Smooth muscle cell (in vitro differentiated cells): ENCODE measurements around the gene GLYR1. TPM values are rescaled to one million over a fixed set of nuclear protein-coding genes. Genes with fewer than 3 reads are reported as not detected.

ENCODE experiments used
- DNase-seq: peaks from one replicate; lab custom pipeline; 2025; ENCODE audit not compliant: unreplicated experiment; lab: John Stamatoyannopoulos, UW
- H2AFZ ChIP-seq: fragments of 200-600 bp; sonication (generic); 2 replicates; pipeline ENCODE4 v1.6.0; 2016; ENCODE audit warnings: antibody characterized with exemption, low read depth, mild to moderate bottlenecking
- H3F3A ChIP-seq: fragments of 200-600 bp; sonication (generic); 2 replicates; pipeline ENCODE4 v1.6.0; 2017; ENCODE audit warnings: antibody characterized with exemption, low read depth
- H3K27ac ChIP-seq: fragments of 200-600 bp; sonication (generic); 2 replicates; pipeline ENCODE4 v1.5.1; 2016; ENCODE audit warnings: low read depth, mild to moderate bottlenecking
- H3K27me3 ChIP-seq: fragments of 200-600 bp; sonication (generic); 2 replicates; pipeline ENCODE4 v1.6.1; 2016; ENCODE audit warnings: low read depth, mild to moderate bottlenecking
- H3K36me3 ChIP-seq: fragments of 200-600 bp; sonication (generic); 2 replicates; pipeline ENCODE4 v1.5.1; 2016; ENCODE audit warnings: low read depth
- H3K4me1 ChIP-seq: fragments of 200-600 bp; sonication (generic); 2 replicates; pipeline ENCODE4 v1.5.1; 2016; ENCODE audit warnings: low read depth
- H3K4me2 ChIP-seq: fragments of 200-600 bp; sonication (generic); 2 replicates; pipeline ENCODE4 v1.6.0; 2016; ENCODE audit warnings: mild to moderate bottlenecking
- H3K4me3 ChIP-seq: fragments of 200-600 bp; sonication (generic); 2 replicates; pipeline ENCODE4 v1.5.1; 2016; ENCODE audit warnings: mild to moderate bottlenecking
- H3K79me2 ChIP-seq: fragments of 200-600 bp; sonication (generic); 2 replicates; pipeline ENCODE4 v1.6.0; 2016; ENCODE audit warnings: low read depth, mild to moderate bottlenecking
- H3K9ac ChIP-seq: fragments of 200-600 bp; sonication (generic); 2 replicates; pipeline ENCODE4 v1.6.0; 2016; ENCODE audit warnings: low read depth
- H3K9me3 ChIP-seq: fragments of 200-600 bp; sonication (generic); replicated peaks from 2 replicates; pipeline ENCODE4 v1.5.1; 2016; ENCODE audit warnings: low read depth
- H4K20me1 ChIP-seq: fragments of 200-600 bp; sonication (generic); 2 replicates; pipeline ENCODE4 v1.6.0; 2016; ENCODE audit warnings: low read depth
- WGBS: methylation state at CpG from one replicate; pipeline ENCODE4 v1.1.7; 2016; ENCODE audit warnings: low lambda C conversion rate; 5-methylcytosine and 5-hydroxymethylcytosine counted together
- polyA plus RNA-seq: library from polyadenylated mRNA; unstranded; fragments of >200 nt; fragmentation: Nextera tagmentation; extraction: Ambion mirVana; gene quantifications from 2 replicates; pipeline ENCODE4 v1.2.1, GENCODE V29; 2016
- total RNA-seq: library from RNA; depleted of rRNA; stranded (reverse); fragments of >200 nt; gene quantifications from 2 replicates; pipeline ENCODE4 v1.2.3, GENCODE V29; 2014
- TF ChIP-seq, protein P1 (sequence below): fragments of 200-600 bp; sonication (generic); IDR thresholded peaks from 2 replicates; pipeline ENCODE4 v1.5.1; 2017; ENCODE audit warnings: borderline replicate concordance, mild to moderate bottlenecking, antibody characterized with exemption; ENCODE audit not compliant: insufficient read depth, poor library complexity, severe bottlenecking

Gene GLYR1
- total and polyA plus RNA-seq, 2 experiments from 2014 or later, result 26.4 to 28.9 TPM

DNA sequence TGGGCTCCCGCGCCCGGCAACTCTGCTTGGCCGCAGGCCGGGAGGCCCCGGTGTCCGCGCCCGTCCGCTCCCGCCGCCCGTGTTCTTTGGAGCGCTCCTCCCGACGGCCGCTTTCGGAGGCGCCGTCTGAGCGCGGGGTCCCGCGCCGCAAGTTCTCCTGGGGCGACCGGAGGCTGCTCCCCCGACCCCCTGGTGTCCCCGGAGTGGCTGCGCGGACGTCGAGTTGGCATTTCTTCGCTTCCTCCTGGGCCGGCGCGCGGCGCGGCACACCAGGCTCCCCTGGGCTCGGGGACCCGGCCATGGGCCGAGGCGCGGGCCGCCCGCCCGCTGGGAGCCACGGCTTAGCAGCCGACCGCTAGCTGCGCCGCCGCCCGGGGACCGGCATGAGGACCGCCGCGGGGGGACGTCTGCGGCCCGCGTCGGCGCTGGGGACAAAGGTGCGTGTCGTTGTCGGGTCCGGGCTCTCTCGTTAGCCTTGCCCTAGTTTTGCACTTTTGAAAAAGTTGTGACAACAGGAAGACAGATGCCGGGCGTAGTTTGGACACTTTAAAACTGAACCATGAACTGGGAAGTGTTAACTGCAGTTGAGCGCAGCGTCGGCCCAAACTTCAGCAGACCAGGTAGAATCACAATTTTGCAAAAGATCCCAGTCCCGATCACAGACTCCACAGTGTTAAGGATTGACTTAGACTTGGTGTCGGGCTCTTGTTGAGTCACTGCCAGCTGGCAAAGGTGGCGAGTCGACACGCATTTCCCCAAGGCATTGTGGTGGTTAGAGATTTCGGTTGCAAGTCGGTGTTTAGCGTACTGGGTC lies 893 bp upstream of the GLYR1 start:
- H3F3A ChIP-seq, result peaks cover 5% of the 10 kb centered on the region
- H3K4me3 ChIP-seq, result peak overlapping the region; percentile 82
- H4K20me1 ChIP-seq, result peaks cover 70% of the 10 kb centered on the region
- TF ChIP-seq, protein P1, sequence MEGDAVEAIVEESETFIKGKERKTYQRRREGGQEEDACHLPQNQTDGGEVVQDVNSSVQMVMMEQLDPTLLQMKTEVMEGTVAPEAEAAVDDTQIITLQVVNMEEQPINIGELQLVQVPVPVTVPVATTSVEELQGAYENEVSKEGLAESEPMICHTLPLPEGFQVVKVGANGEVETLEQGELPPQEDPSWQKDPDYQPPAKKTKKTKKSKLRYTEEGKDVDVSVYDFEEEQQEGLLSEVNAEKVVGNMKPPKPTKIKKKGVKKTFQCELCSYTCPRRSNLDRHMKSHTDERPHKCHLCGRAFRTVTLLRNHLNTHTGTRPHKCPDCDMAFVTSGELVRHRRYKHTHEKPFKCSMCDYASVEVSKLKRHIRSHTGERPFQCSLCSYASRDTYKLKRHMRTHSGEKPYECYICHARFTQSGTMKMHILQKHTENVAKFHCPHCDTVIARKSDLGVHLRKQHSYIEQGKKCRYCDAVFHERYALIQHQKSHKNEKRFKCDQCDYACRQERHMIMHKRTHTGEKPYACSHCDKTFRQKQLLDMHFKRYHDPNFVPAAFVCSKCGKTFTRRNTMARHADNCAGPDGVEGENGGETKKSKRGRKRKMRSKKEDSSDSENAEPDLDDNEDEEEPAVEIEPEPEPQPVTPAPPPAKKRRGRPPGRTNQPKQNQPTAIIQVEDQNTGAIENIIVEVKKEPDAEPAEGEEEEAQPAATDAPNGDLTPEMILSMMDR, result no peak
- DNase-seq, result no peak
- no peaks in the 10 kb centered on the region for H3K9me3 ChIP-seq
- under 1% methylated on average over 83 of the region's 83 CpGs for WGBS
- H2AFZ ChIP-seq, result peak overlapping the region; percentile 91
- H3K4me1 ChIP-seq, result peaks cover 32% of the 10 kb centered on the region
- H3K9ac ChIP-seq, result peak overlapping the region; percentile 94
- H3K36me3 ChIP-seq, result peaks cover 6% of the 10 kb centered on the region
- peak overlapping the region; percentile 91 for H3K4me2 ChIP-seq
- H3K27ac ChIP-seq, result peak overlapping the region; percentile 92
- H3K27me3 ChIP-seq, result no peaks in the 10 kb centered on the region
- peaks cover 83% of the 10 kb centered on the region for H3K79me2 ChIP-seq

GRCh38 chr16:4846503-4846900 lies 586 bp downstream of the GLYR1 start:
- Histone ChIP-seq H3K27ac (peak overlapping the region; percentile 92), H3K4me1 (peaks cover 28% of the 10 kb centered on the region), H3K9ac (peak overlapping the region; percentile 94), H3K36me3 (peaks cover 12% of the 10 kb centered on the region), H3K4me2 (peak overlapping the region; percentile 94), H3K79me2 (peaks cover 68% of the 10 kb centered on the region), H3F3A (peaks cover 5% of the 10 kb centered on the region), H3K4me3 (peak overlapping the region; percentile 82), H4K20me1 (peaks cover 63% of the 10 kb centered on the region), H2AFZ (no peak overlapping the region), H3K27me3 (no peaks in the 10 kb centered on the region), H3K9me3 (no peaks in the 10 kb centered on the region)
- peak; percentile 54 for DNase-seq
- TF ChIP-seq, protein P1, result no peak
- WGBS, result under 1% methylated on average over 27 of the region's 27 CpGs

DNA sequence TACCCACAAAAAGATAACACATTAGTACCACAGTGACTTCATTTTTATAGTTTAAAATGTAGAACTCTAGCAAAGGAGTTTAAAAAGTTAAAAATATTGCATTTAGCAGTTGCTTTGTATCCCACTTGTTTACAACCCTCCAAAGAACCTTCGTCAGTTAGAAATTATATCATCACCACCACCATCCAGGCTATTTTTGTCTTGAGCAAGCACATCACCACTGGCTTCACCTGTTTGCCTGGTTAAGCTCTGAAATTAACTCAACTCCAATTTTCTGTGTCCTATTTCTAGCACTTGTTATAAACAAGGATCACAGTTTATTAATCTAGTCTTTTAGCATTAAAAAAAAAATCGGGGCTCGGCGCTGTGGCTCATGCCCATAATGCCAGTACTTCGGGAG lies 6.1 kb downstream of the GLYR1 start:
- no peaks in the 10 kb centered on the region for H3K9me3 ChIP-seq
- H3F3A ChIP-seq, result peaks cover 13% of the 10 kb centered on the region
- H3K4me1 ChIP-seq, result peaks cover 6% of the 10 kb centered on the region
- TF ChIP-seq, protein P1, result no peak
- H3K4me2 ChIP-seq, result no peak overlapping the region
- peaks cover 27% of the 10 kb centered on the region for H3K79me2 ChIP-seq
- DNase-seq, result no peak
- H3K9ac ChIP-seq, result no peak overlapping the region
- no peaks in the 10 kb centered on the region for H3K27me3 ChIP-seq
- H2AFZ ChIP-seq, result no peak overlapping the region
- 75% methylated on average over 5 of the region's 5 CpGs for WGBS
- H4K20me1 ChIP-seq, result peaks cover 45% of the 10 kb centered on the region
- no peak overlapping the region for H3K27ac ChIP-seq
- no peak overlapping the region for H3K4me3 ChIP-seq
- H3K36me3 ChIP-seq, result peaks cover 12% of the 10 kb centered on the region

DNA sequence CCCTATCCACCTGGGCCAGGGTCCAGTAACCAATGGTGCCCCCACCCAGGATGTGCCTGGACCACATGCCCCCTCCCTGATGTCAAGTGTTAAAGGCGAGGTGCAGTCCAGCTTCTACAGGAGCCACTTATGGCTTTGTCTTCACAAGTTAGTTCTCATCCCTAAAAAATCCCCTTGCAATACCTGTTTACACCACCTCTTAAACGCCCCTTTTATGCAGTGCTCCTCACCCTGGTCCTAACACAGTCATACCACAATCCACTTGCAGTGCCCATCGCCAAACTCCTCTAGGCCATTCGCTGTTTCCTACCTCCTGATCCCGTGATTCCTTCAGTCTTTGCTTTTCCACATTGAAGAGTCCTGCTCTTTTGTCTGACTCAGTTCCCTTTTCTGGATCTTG lies 7.1 kb downstream of the GLYR1 start:
- H3K4me2 ChIP-seq, result no peak overlapping the region
- peaks cover 15% of the 10 kb centered on the region for H3K36me3 ChIP-seq

More for the DNA sequence above, 7.1 kb downstream of the GLYR1 start:
- Histone ChIP-seq H4K20me1 (peaks cover 45% of the 10 kb centered on the region), H3K4me3 (no peak overlapping the region), H3K9ac (no peak overlapping the region), H3K9me3 (no peaks in the 10 kb centered on the region), H3K79me2 (peaks cover 26% of the 10 kb centered on the region), H3K27me3 (no peaks in the 10 kb centered on the region), H3F3A (peaks cover 11% of the 10 kb centered on the region), H3K27ac (no peak overlapping the region), H3K4me1 (no peaks in the 10 kb centered on the region), H2AFZ (no peak overlapping the region)
- TF ChIP-seq, protein P1, result no peak
- DNase-seq, result no peak
- WGBS, result 95% methylated on average over 5 of the region's 5 CpGs
